ENCODE results near the gene CD34.
A peak's percentile ranks its signal among the peaks of the same experiment; 100 is the strongest.
"Not testable (repeated sequence)": the region's sequence is repeated elsewhere in the genome, so short reads cannot be mapped to it uniquely, and the experiment has no call there.

CD34 gene

GRCh38 chr1:207894704-207895103, 16.2 kb downstream of the CD34 start:
- DNase-seq, result no peak

GRCh38 chr1:207893737-207894582, 17.0 kb downstream of the CD34 start:
- no peak for DNase-seq

GRCh38 chr1:207892764-207893163, 18.2 kb downstream of the CD34 start:
- DNase-seq, result no peak

GRCh38 chr1:207891148-207891547, 19.8 kb downstream of the CD34 start:
- no peak for DNase-seq

- no peak for DNase-seq
Measured at GRCh38 chr1:207890136-207890738, 20.7 kb downstream of the CD34 start.

GRCh38 chr1:207888652-207889051, 22.3 kb downstream of the CD34 start:
- peak; percentile 12 for DNase-seq

GRCh38 chr1:207887542-207888201, 23.3 kb downstream of the CD34 start:
- DNase-seq, result no peak

- DNase-seq, result no peak
Measured at GRCh38 chr1:207886227-207886626, 24.7 kb downstream of the CD34 start.

GRCh38 chr1:207885129-207886032, 25.5 kb downstream of the CD34 start:
- peak; percentile 74 for DNase-seq

GRCh38 chr1:207884266-207885029, 26.5 kb downstream of the CD34 start:
- no peak for DNase-seq

- DNase-seq, result no peak
Measured at GRCh38 chr1:207883660-207884250, 27.2 kb downstream of the CD34 start.

GRCh38 chr1:207883104-207883651, 27.7 kb downstream of the CD34 start:
- DNase-seq, result no peak

- no peak for DNase-seq
Measured at GRCh38 chr1:207882692-207883091, 28.2 kb downstream of the CD34 start.

GRCh38 chr1:207878939-207879338, 32.0 kb downstream of the CD34 start:
- no peak for DNase-seq

GRCh38 chr1:207877914-207878313, 33.0 kb downstream of the CD34 start:
- not testable (repeated sequence) for DNase-seq

GRCh38 chr1:207876131-207876530, 34.8 kb downstream of the CD34 start:
- DNase-seq, result no peak

GRCh38 chr1:207875532-207875931, 35.4 kb downstream of the CD34 start:
- DNase-seq, result no peak

GRCh38 chr1:207873055-207873890, 37.7 kb downstream of the CD34 start:
- no peak for DNase-seq

GRCh38 chr1:207872621-207873020, 38.3 kb downstream of the CD34 start:
- no peak for DNase-seq

GRCh38 chr1:207871117-207871649, 39.7 kb downstream of the CD34 start:
- no peak for DNase-seq
